ENCODE data around the gene LRRC53.

LRRC53 gene

GRCh38 chr1:74486036-74486435 lies 26.4 kb downstream of the LRRC53 start:
- no peak for TF ChIP-seq BHLHE40 (IDR thresholded peaks at IDR 0.05; ENCODE audit: borderline replicate concordance)
- TF ChIP-seq L3MBTL2 (conservative IDR thresholded peaks at IDR 0.05) = no peak
- TF ChIP-seq SP1 (IDR thresholded peaks at IDR 0.05) = no peak
- TF ChIP-seq ELF4 (IDR thresholded peaks at IDR 0.05) = no peak
- ChIA-PET CTCF (interaction anchor here (0.6 kb wide), 1 partner anchor 281 kb away, joined by 3 read pairs; no protein-coding TSS in a partner anchor), POLR2A (no interaction called here)
- no peak for DNase-seq (ENCODE audit: extremely low spot score)

GRCh38 chr1:74485622-74486021 lies 26.8 kb downstream of the LRRC53 start:
- ChIA-PET POLR2A (no interaction called here), CTCF (interaction anchor here (0.6 kb wide), 1 partner anchor 282 kb away, joined by 3 read pairs; no protein-coding TSS in a partner anchor)
- DNase-seq (ENCODE audit: extremely low spot score) = no peak
- TF ChIP-seq HDGF (IDR thresholded peaks at IDR 0.05; ENCODE audit: borderline replicate concordance) = no peak
- TF ChIP-seq PKNOX1 (IDR thresholded peaks at IDR 0.05) = no peak
- TF ChIP-seq BHLHE40 (IDR thresholded peaks at IDR 0.05; ENCODE audit: borderline replicate concordance) = no peak
- no peak for TF ChIP-seq FOXA1 (IDR thresholded peaks at IDR 0.05)
- no peak for TF ChIP-seq NFRKB (IDR thresholded peaks at IDR 0.05)
- TF ChIP-seq SP1 (IDR thresholded peaks at IDR 0.05) = no peak
- TF ChIP-seq ARNT (IDR thresholded peaks at IDR 0.05) = no peak
- no peak for TF ChIP-seq FOXM1 (IDR thresholded peaks at IDR 0.05; ENCODE audit: borderline replicate concordance)
- no peak for TF ChIP-seq ZNF384 (IDR thresholded peaks at IDR 0.05)

GRCh38 chr1:74481607-74482006 lies 30.8 kb downstream of the LRRC53 start:
- ChIA-PET POLR2A (no interaction called here), CTCF (no interaction called here)
- no peak for TF ChIP-seq FOXA1 (IDR thresholded peaks at IDR 0.05)
- TF ChIP-seq ARNT (IDR thresholded peaks at IDR 0.05) = no peak
- no peak for TF ChIP-seq BHLHE40 (IDR thresholded peaks at IDR 0.05; ENCODE audit: borderline replicate concordance)
- no peak for TF ChIP-seq L3MBTL2 (conservative IDR thresholded peaks at IDR 0.05)
- TF ChIP-seq FOXK2 (IDR thresholded peaks at IDR 0.05) = no peak
- no peak for TF ChIP-seq ELF4 (IDR thresholded peaks at IDR 0.05)
- TF ChIP-seq PKNOX1 (IDR thresholded peaks at IDR 0.05) = no peak
- no peak for TF ChIP-seq CTBP1 (IDR thresholded peaks at IDR 0.05; ENCODE audit: borderline replicate concordance)
- no peak for TF ChIP-seq ZNF384 (IDR thresholded peaks at IDR 0.05)
- TF ChIP-seq TARDBP (IDR thresholded peaks at IDR 0.05) = no peak
- no peak for TF ChIP-seq NFRKB (IDR thresholded peaks at IDR 0.05)
- no peak for TF ChIP-seq SUZ12 (IDR thresholded peaks at IDR 0.05)
- no peak for TF ChIP-seq LEF1 (IDR thresholded peaks at IDR 0.05; ENCODE audit: borderline replicate concordance)
- no peak for TF ChIP-seq HDGF (IDR thresholded peaks at IDR 0.05; ENCODE audit: borderline replicate concordance)
- TF ChIP-seq FOXM1 (IDR thresholded peaks at IDR 0.05; ENCODE audit: borderline replicate concordance) = no peak
- TF ChIP-seq SP1 (IDR thresholded peaks at IDR 0.05) = no peak
- DNase-seq (ENCODE audit: extremely low spot score) = no peak

- ChIA-PET CTCF (no interaction called here), POLR2A (no interaction called here)
- TF ChIP-seq FOXK2 (IDR thresholded peaks at IDR 0.05) (no peak), FOXM1 (IDR thresholded peaks at IDR 0.05; ENCODE audit: borderline replicate concordance) (no peak), ZNF384 (IDR thresholded peaks at IDR 0.05) (no peak), LEF1 (IDR thresholded peaks at IDR 0.05; ENCODE audit: borderline replicate concordance) (no peak)
- DNase-seq (ENCODE audit: extremely low spot score) = no peak
Measured at GRCh38 chr1:74480068-74480467, 32.3 kb downstream of the LRRC53 start.

GRCh38 chr1:74478979-74479378 lies 33.4 kb downstream of the LRRC53 start:
- TF ChIP-seq ELF4 (IDR thresholded peaks at IDR 0.05) (no peak), PKNOX1 (IDR thresholded peaks at IDR 0.05) (no peak), FOXA1 (IDR thresholded peaks at IDR 0.05) (no peak), SP1 (IDR thresholded peaks at IDR 0.05) (no peak), L3MBTL2 (conservative IDR thresholded peaks at IDR 0.05) (no peak), FOXM1 (IDR thresholded peaks at IDR 0.05; ENCODE audit: borderline replicate concordance) (no peak), ZNF384 (IDR thresholded peaks at IDR 0.05) (no peak), FOXK2 (IDR thresholded peaks at IDR 0.05) (no peak), ARNT (IDR thresholded peaks at IDR 0.05) (no peak), BHLHE40 (IDR thresholded peaks at IDR 0.05; ENCODE audit: borderline replicate concordance) (no peak), HDGF (IDR thresholded peaks at IDR 0.05; ENCODE audit: borderline replicate concordance) (no peak)

GRCh38 chr1:74474585-74474984 lies 37.8 kb downstream of the LRRC53 start:
- TF ChIP-seq L3MBTL2 (conservative IDR thresholded peaks at IDR 0.05) = no peak
- no peak for TF ChIP-seq PKNOX1 (IDR thresholded peaks at IDR 0.05)
- no peak for TF ChIP-seq LEF1 (IDR thresholded peaks at IDR 0.05; ENCODE audit: borderline replicate concordance)
- no peak for TF ChIP-seq FOXK2 (IDR thresholded peaks at IDR 0.05)
- TF ChIP-seq NFRKB (IDR thresholded peaks at IDR 0.05) = no peak
- TF ChIP-seq BHLHE40 (IDR thresholded peaks at IDR 0.05; ENCODE audit: borderline replicate concordance) = no peak
- TF ChIP-seq SP1 (IDR thresholded peaks at IDR 0.05) = no peak
- TF ChIP-seq FOXA1 (IDR thresholded peaks at IDR 0.05) = no peak
- no peak for TF ChIP-seq CTBP1 (IDR thresholded peaks at IDR 0.05; ENCODE audit: borderline replicate concordance)

More at GRCh38 chr1:74478979-74479378, 33.4 kb downstream of the LRRC53 start:
- POLR2A ChIA-PET = no interaction called here
- CTCF ChIA-PET = no interaction called here
- no peak for DNase-seq (ENCODE audit: extremely low spot score)

More at GRCh38 chr1:74474585-74474984, 37.8 kb downstream of the LRRC53 start:
- no peak for DNase-seq (ENCODE audit: extremely low spot score)
- CTCF ChIA-PET = interaction anchor here (0.7 kb wide), 1 partner anchor 15 kb away, joined by 9 read pairs; no protein-coding TSS in a partner anchor
- POLR2A ChIA-PET = no interaction called here
